ENCODE results near the gene ADAMTSL5. TPM values are rescaled to one million over a fixed set of nuclear protein-coding genes. Genes with fewer than 3 reads are reported as not detected.

The ADAMTSL5 gene
- total RNA-seq, 1 experiment from 2014 or later = 1.8 TPM

GRCh38 chr19:1466461-1467214 lies 46.2 kb downstream of the ADAMTSL5 start:
- no peak for DNase-seq (ENCODE audit: low spot score)

GRCh38 chr19:1466018-1466460 lies 46.8 kb downstream of the ADAMTSL5 start:
- no peak for DNase-seq (ENCODE audit: low spot score)

GRCh38 chr19:1465191-1466016 lies 47.4 kb downstream of the ADAMTSL5 start:
- no peak for DNase-seq (ENCODE audit: low spot score)

- no peak for DNase-seq (ENCODE audit: low spot score)
Observed at GRCh38 chr19:1461862-1462261, 51.0 kb downstream of the ADAMTSL5 start.

GRCh38 chr19:1460033-1460995 lies 52.5 kb downstream of the ADAMTSL5 start:
- no peak for DNase-seq (ENCODE audit: low spot score)

- DNase-seq (ENCODE audit: low spot score) = no peak
Observed at GRCh38 chr19:1459479-1459878, 53.3 kb downstream of the ADAMTSL5 start.

GRCh38 chr19:1457892-1458291 lies 54.9 kb downstream of the ADAMTSL5 start:
- no peak for DNase-seq (ENCODE audit: low spot score)

GRCh38 chr19:1457031-1457739 lies 55.6 kb downstream of the ADAMTSL5 start:
- no peak for DNase-seq (ENCODE audit: low spot score)

- DNase-seq (ENCODE audit: low spot score) = no peak
Observed at GRCh38 chr19:1456121-1456900, 56.5 kb downstream of the ADAMTSL5 start.

GRCh38 chr19:1455336-1456120 lies 57.3 kb downstream of the ADAMTSL5 start:
- no peak for DNase-seq (ENCODE audit: low spot score)

Other genes starting within 250 kb of the ADAMTSL5 start
- gene CIRBP, start 243.7 kb downstream of the ADAMTSL5 start, total RNA-seq (2014; rRNA removed; shearing (Covaris generic)) = 196 and 197 TPM in 2 replicates
- 49.8 and 59.5 TPM in 2 replicates for gene FAM174C, start 237.5 kb downstream of the ADAMTSL5 start, total RNA-seq (2014; rRNA removed; shearing (Covaris generic))
- 1.0 and 3.3 TPM in 2 replicates for gene EFNA2, start 227.1 kb downstream of the ADAMTSL5 start, total RNA-seq (2014; rRNA removed; shearing (Covaris generic))
- 67.9 and 87.2 TPM in 2 replicates for gene NDUFS7, start 129.1 kb downstream of the ADAMTSL5 start, total RNA-seq (2014; rRNA removed; shearing (Covaris generic))
- gene GAMT, start 111.5 kb downstream of the ADAMTSL5 start, total RNA-seq (2014; rRNA removed; shearing (Covaris generic)) = 15.5 and 18.9 TPM in 2 replicates
- gene DAZAP1, start 105.4 kb downstream of the ADAMTSL5 start, total RNA-seq (2014; rRNA removed; shearing (Covaris generic)) = 47.6 and 59.4 TPM in 2 replicates
- gene RPS15, start 74.6 kb downstream of the ADAMTSL5 start, total RNA-seq (2014; rRNA removed; shearing (Covaris generic)) = 1,025 and 1,178 TPM in 2 replicates
- 0.02 and 1.5 TPM in 2 replicates for gene APC2, start 62.9 kb downstream of the ADAMTSL5 start, total RNA-seq (2014; rRNA removed; shearing (Covaris generic))
- 7.9 and 10.5 TPM in 2 replicates for gene C19orf25, start 33.8 kb downstream of the ADAMTSL5 start, total RNA-seq (2014; rRNA removed; shearing (Covaris generic))
- 0.31 TPM in 1 of 2 replicates, not detected in the other for gene PCSK4, start 22.7 kb downstream of the ADAMTSL5 start, total RNA-seq (2014; rRNA removed; shearing (Covaris generic))
- 0.92 and 1.2 TPM in 2 replicates for gene REEP6, start 21.8 kb downstream of the ADAMTSL5 start, total RNA-seq (2014; rRNA removed; shearing (Covaris generic))
- gene PLK5, start 11.1 kb upstream of the ADAMTSL5 start, total RNA-seq (2014; rRNA removed; shearing (Covaris generic)) = not detected in 2 replicates
- gene MEX3D, start 55.3 kb upstream of the ADAMTSL5 start, total RNA-seq (2014; rRNA removed; shearing (Covaris generic)) = 5.7 and 10.6 TPM in 2 replicates
- 45.8 and 64.9 TPM in 2 replicates for gene MBD3, start 79.8 kb upstream of the ADAMTSL5 start, total RNA-seq (2014; rRNA removed; shearing (Covaris generic))
- 42.2 and 49.7 TPM in 2 replicates for gene UQCR11, start 92.4 kb upstream of the ADAMTSL5 start, total RNA-seq (2014; rRNA removed; shearing (Covaris generic))
- gene TCF3, start 139.6 kb upstream of the ADAMTSL5 start, total RNA-seq (2014; rRNA removed; shearing (Covaris generic)) = 36.1 and 37.4 TPM in 2 replicates
- gene ONECUT3, start 240.5 kb upstream of the ADAMTSL5 start, total RNA-seq (2014; rRNA removed; shearing (Covaris generic)) = not detected in 2 replicates

Measured in H4 (cell line).